ENCODE results near the gene SLC4A5. TPM values are rescaled to one million over a fixed set of nuclear protein-coding genes. Genes with fewer than 3 reads are reported as not detected.

Gene SLC4A5
- total RNA-seq, 3 donors from 2014 or later = 2.1 to 9.2 (median 6.2) TPM

DNA sequence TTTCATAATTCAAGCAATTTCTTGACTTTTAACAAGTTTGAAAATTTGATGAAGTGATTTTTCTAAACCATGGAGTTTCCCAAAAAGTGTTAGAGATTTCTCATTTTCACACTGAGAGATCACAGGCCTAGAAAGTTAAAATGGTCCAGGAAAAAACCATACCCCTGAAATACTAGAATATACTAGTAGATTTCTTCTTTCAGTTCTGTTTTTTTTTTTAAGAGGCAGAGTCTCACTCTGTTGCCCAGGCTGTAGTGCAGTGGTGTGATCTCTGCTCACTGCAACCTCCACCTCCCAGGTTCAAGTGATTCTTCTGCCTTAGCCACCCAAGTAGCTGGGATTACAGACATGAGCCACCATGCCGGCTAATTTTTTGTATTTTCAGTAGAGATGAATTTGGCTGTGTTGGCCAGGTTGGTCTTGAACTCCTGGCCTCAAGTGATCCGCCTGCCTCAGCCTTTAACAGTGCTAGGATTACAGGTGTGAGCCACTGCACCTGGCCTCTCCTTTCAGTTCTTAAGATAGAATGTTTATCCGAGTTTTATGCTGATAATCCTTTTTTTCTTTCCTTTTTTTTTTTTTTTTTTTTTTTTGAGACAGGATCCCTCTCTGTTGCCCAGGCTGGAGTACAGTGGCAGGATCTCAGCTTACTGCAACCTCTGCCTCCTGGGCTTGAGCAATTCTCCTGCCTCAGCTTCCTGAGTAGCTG lies 130.4 kb downstream of the SLC4A5 start:
- intact Hi-C loops (cut with DNase I; ENCODE audit: low total_unique reads) = no loop called here
- Histone ChIP-seq H3K27ac (no peak overlapping the region), H3K36me3 (no peaks in the 10 kb centered on the region), H3K4me3 (no peak overlapping the region), H3K27me3 (no peaks in the 10 kb centered on the region), H3K9me3 (no peaks in the 10 kb centered on the region), H3K4me1 (no peaks in the 10 kb centered on the region)
- no peak for DNase-seq (ENCODE audit: low spot score in 2 of 2)
- TF ChIP-seq POLR2AphosphoS5 (IDR thresholded peaks at IDR 0.05) = no peak
- TF ChIP-seq POLR2A (IDR thresholded peaks at IDR 0.05) = no peak
- TF ChIP-seq, protein P1, sequence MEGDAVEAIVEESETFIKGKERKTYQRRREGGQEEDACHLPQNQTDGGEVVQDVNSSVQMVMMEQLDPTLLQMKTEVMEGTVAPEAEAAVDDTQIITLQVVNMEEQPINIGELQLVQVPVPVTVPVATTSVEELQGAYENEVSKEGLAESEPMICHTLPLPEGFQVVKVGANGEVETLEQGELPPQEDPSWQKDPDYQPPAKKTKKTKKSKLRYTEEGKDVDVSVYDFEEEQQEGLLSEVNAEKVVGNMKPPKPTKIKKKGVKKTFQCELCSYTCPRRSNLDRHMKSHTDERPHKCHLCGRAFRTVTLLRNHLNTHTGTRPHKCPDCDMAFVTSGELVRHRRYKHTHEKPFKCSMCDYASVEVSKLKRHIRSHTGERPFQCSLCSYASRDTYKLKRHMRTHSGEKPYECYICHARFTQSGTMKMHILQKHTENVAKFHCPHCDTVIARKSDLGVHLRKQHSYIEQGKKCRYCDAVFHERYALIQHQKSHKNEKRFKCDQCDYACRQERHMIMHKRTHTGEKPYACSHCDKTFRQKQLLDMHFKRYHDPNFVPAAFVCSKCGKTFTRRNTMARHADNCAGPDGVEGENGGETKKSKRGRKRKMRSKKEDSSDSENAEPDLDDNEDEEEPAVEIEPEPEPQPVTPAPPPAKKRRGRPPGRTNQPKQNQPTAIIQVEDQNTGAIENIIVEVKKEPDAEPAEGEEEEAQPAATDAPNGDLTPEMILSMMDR (IDR thresholded peaks at IDR 0.05) = no peak

DNA sequence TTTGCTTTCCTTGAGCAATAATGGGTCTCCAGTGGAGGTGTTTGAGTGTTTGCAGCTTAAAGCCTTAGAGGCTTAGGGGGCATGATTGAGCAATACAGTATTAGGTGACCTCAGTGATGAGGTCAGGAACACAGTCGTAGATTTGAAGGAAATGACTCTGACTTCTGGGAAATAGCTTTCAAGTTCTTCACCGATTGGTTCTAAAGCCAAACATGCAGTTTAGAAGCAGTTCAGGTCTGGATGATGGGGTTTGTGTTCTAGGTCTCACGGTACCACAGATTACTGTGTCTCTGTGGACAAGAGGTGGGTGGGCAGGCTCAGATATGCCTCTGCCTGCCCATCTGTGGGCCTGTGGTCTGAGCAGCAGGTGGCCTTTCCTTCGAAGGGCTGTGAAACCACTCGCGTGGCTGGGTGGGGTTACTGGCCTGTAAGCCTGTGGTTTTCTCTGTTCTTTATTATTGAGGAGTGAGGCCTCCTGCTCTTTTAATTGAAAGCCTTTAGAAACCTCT lies 137.0 kb downstream of the SLC4A5 start:
- peak overlapping the region in 1 of 3 donors; percentile 15 for H3K4me3 ChIP-seq
- TF ChIP-seq, protein P1 (IDR thresholded peaks at IDR 0.05) = no peak
- TF ChIP-seq POLR2A (IDR thresholded peaks at IDR 0.05) (no peak), POLR2AphosphoS5 (IDR thresholded peaks at IDR 0.05) (peak in 1 of 3 donors; percentile 12)
- intact Hi-C loops (cut with DNase I; ENCODE audit: low total_unique reads) = no loop called here
- peak overlapping the region; percentile 77 to 85 for H3K27ac ChIP-seq
- DNase-seq (ENCODE audit: low spot score in 2 of 2) = no peak
- H3K36me3 ChIP-seq = no peaks in the 10 kb centered on the region
- H3K4me1 ChIP-seq = peaks cover 10 to 16% of the 10 kb centered on the region in 2 donors
- H3K9me3 ChIP-seq = no peaks in the 10 kb centered on the region
- no peaks in the 10 kb centered on the region for H3K27me3 ChIP-seq

DNA sequence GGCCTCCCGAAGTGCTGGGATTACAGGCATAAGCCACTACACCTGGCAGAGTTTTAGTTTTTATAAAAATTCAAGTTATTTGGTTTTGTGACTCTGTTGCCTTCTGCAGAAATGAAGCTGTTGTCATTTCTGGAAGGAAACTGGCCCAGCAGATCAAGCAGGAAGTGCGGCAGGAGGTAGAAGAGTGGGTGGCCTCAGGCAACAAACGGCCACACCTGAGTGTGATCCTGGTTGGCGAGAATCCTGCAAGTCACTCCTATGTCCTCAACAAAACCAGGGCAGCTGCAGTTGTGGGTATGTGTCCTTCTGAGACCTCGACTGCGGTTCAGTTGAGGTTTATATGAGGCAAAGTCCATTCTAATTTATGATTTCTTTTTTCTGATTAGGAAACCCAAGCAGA lies 137.6 kb downstream of the SLC4A5 start:
- TF ChIP-seq, protein P1 (IDR thresholded peaks at IDR 0.05) = no peak
- peak in 2 of 3 donors; percentile 9 to 20 for TF ChIP-seq POLR2AphosphoS5 (IDR thresholded peaks at IDR 0.05)
- Histone ChIP-seq H3K9me3 (no peaks in the 10 kb centered on the region), H3K36me3 (no peaks in the 10 kb centered on the region), H3K27me3 (no peaks in the 10 kb centered on the region), H3K4me3 (peak overlapping the region in 1 of 3 donors; percentile 15), H3K4me1 (peaks cover 10 to 16% of the 10 kb centered on the region in 2 donors), H3K27ac (peak overlapping the region; percentile 77 to 85)
- intact Hi-C loops (cut with DNase I; ENCODE audit: low total_unique reads) = no loop called here
- DNase-seq (ENCODE audit: low spot score in 2 of 2) = peak; percentile 80 to 86

DNA sequence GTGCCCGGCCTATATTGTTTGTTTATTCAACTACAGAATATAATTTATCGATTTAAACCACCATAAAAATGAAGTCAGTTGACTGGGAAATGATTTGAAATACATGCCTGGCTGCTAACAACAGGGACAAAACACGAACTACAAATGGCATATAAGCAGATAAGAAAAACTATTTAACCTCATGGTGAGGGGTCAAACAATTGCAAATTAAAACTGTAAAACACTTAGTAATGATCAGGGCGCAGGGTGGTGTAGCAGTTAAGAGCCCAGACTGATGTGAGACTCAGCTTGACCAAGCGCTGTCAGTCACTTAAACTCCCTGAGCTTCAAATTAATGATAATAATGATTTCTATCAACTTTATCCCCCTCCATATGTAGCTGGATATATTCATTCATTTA lies 138.1 kb downstream of the SLC4A5 start:
- H3K27ac ChIP-seq = peak overlapping the region; percentile 70 to 85
- intact Hi-C loops (cut with DNase I; ENCODE audit: low total_unique reads) = no loop called here
- no peaks in the 10 kb centered on the region for H3K9me3 ChIP-seq
- no peak overlapping the region for H3K4me3 ChIP-seq
- no peaks in the 10 kb centered on the region for H3K36me3 ChIP-seq
- H3K4me1 ChIP-seq = peaks cover 10 to 16% of the 10 kb centered on the region in 2 donors
- DNase-seq (ENCODE audit: low spot score in 2 of 2) = no peak
- no peak for TF ChIP-seq POLR2A (IDR thresholded peaks at IDR 0.05)
- TF ChIP-seq, protein P1 (IDR thresholded peaks at IDR 0.05) = no peak
- TF ChIP-seq POLR2AphosphoS5 (IDR thresholded peaks at IDR 0.05) = no peak
- H3K27me3 ChIP-seq = no peaks in the 10 kb centered on the region

DNA sequence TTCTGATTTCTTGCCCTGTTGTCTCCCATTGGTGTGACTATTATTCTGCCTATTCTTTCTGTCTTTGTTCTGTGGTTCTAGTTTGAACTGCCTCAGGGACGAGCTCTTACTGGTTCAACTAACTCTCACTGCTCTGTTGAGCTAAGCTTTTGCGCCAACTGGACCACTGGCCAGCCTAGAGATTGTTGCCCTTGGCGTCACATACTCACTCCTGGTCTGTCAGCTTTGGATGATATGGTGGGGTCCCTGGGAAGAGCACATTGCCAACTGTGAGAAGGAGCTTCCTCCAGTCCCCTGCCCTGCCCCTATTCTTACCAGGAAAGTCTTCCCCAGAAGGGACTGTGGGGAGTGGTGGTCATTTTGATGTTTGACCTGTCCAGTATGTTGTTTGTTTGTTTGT lies 138.8 kb downstream of the SLC4A5 start:
- Histone ChIP-seq H3K36me3 (no peaks in the 10 kb centered on the region), H3K27me3 (no peaks in the 10 kb centered on the region), H3K27ac (peak overlapping the region; percentile 70 to 85), H3K4me3 (no peak overlapping the region), H3K9me3 (no peaks in the 10 kb centered on the region), H3K4me1 (peaks cover 10 to 16% of the 10 kb centered on the region in 2 donors)
- intact Hi-C loops (cut with DNase I; ENCODE audit: low total_unique reads) = no loop called here
- no peak for DNase-seq (ENCODE audit: low spot score in 2 of 2)
- TF ChIP-seq POLR2A (IDR thresholded peaks at IDR 0.05) = no peak
- TF ChIP-seq, protein P1 (IDR thresholded peaks at IDR 0.05) = no peak
- no peak for TF ChIP-seq POLR2AphosphoS5 (IDR thresholded peaks at IDR 0.05)
